ENCODE measurements around the gene KNDC1.
"Not testable (repeated sequence)": the region's sequence is repeated elsewhere in the genome, so short reads cannot be mapped to it uniquely, and the experiment has no call there.

- TF ChIP-seq CTCF (IDR thresholded peaks at IDR 0.05; ENCODE audit: poor library complexity, severe bottlenecking); EZH2 (IDR thresholded peaks at IDR 0.05; ENCODE audit: borderline replicate concordance, insufficient read depth, low read length, poor library complexity, severe bottlenecking): not testable (repeated sequence)
These were observed 48.4 kb upstream of the KNDC1 start for GRCh38 chr10:133111640-133112039.
